HepG2 (cell line): ENCODE data around the gene NFKB2. TPM values are rescaled to one million over a fixed set of nuclear protein-coding genes. Genes with fewer than 3 reads are reported as not detected.

Source experiments
- ATAC-seq: fragments of 200-7000 bp; cut with Tn5 transposase; 3 replicates; pipeline ENCODE4 v1.9.1; 2020; ENCODE audit warnings: mild to moderate bottlenecking, moderate library complexity
- BruUV-seq: library from RNA; stranded (reverse); fragments of 400-500 nt; replicated peaks from 2 replicates; lab custom pipeline; 2021; lab: Mats Ljungman, UMichigan
- CTCF ChIA-PET: fragments of 300-600 bp; formaldehyde crosslinking; extraction: SDS; loops from one replicate; lab custom pipeline; 2021; ENCODE audit warnings: low total read pairs, inconsistent platforms, low intra/inter-chr PET ratio; lab: Yijun Ruan, JAX
- POLR2A ChIA-PET: fragments of 350-600 bp; sonication (Branson Sonifier 250); formaldehyde crosslinking; loops from one replicate; lab custom pipeline; 2020; ENCODE audit warnings: antibody characterized with exemption, inconsistent platforms; lab: Yijun Ruan, JAX
- DNase-seq: peaks from one replicate; pipeline ENCODE4 v3.0.0-alpha.2; 2015; ENCODE audit warnings: low spot score
- FAIRE-seq: peaks from 3 replicates; lab custom pipeline; 2011; peaks lifted over from hg19 to GRCh38; lab: Jason Lieb, UNC
- H2AFZ ChIP-seq: one replicate; pipeline ENCODE4 v1.6.1; 2011; ENCODE audit warnings: low read length, inconsistent platforms
- H3K27ac ChIP-seq: fragments of 300-600 bp; 3 replicates; pipeline ENCODE4 v1.8.0; 2011; ENCODE audit warnings: mixed run types, mild to moderate bottlenecking, mixed read lengths, low read length, inconsistent platforms; ENCODE audit not compliant: insufficient read depth; ENCODE audit errors: extremely low read length
- H3K27me3 ChIP-seq, 2 experiments: fragments of 200-600 bp in 1 of 2; 2 replicates in 1 of 2; 3 replicates in 1 of 2; pipeline versions ENCODE4 v1.6.0 to v1.8.0; 2011; ENCODE audit warnings: low read length in 2 of 2, mild to moderate bottlenecking in 2 of 2, moderate library complexity in 2 of 2, inconsistent platforms in 1 of 2; ENCODE audit not compliant: insufficient read depth in 2 of 2, control insufficient read depth in 1 of 2
- H3K36me3 ChIP-seq, 2 experiments: fragments of 200-600 bp in 1 of 2; replicated peaks in 1 of 2; 2 replicates in 1 of 2; 3 replicates in 1 of 2; pipeline versions ENCODE4 v1.5.1 to v1.8.0; 2011; ENCODE audit warnings: low read length in 2 of 2, inconsistent platforms in 1 of 2; ENCODE audit not compliant: insufficient read depth in 2 of 2, control insufficient read depth in 1 of 2
- H3K4me1 ChIP-seq: 2 replicates; pipeline ENCODE4 v1.5.1; 2012; ENCODE audit warnings: low read length, inconsistent platforms; ENCODE audit not compliant: insufficient read depth
- H3K4me2 ChIP-seq: 2 replicates; pipeline ENCODE4 v1.6.0; 2011; ENCODE audit warnings: low read depth, low read length, inconsistent platforms
- H3K4me3 ChIP-seq, 3 experiments: fragments of 200-600 bp in 1 of 3; sonication (generic), shearing (Covaris generic) in 1 of 3; replicated peaks in 1 of 3; 2 replicates each; pipeline ENCODE4 v1.5.1; 2011 to 2016; ENCODE audit warnings: low read length in 3 of 3, inconsistent platforms in 2 of 3, low read depth in 2 of 3, mild to moderate bottlenecking in 2 of 3, control low read depth in 1 of 3, mixed read lengths in 1 of 3; ENCODE audit not compliant: insufficient read depth in 1 of 3
- H3K79me2 ChIP-seq: one replicate; pipeline ENCODE4 v1.6.1; 2011; ENCODE audit warnings: low read length, inconsistent platforms; ENCODE audit not compliant: insufficient read depth
- H3K9ac ChIP-seq: 2 replicates; pipeline ENCODE4 v1.6.0; 2011; ENCODE audit warnings: mild to moderate bottlenecking, low read depth, low read length, inconsistent platforms; ENCODE audit not compliant: insufficient read depth
- H3K9me3 ChIP-seq: 2 replicates; pipeline ENCODE4 v1.5.1; 2012; ENCODE audit warnings: mild to moderate bottlenecking, low read length
- H4K20me1 ChIP-seq: 2 replicates; pipeline ENCODE4 v1.6.0; 2011; ENCODE audit warnings: inconsistent platforms, mild to moderate bottlenecking, low read length, moderate library complexity; ENCODE audit not compliant: insufficient read depth
- EZH2 ChIP-seq: conservative IDR thresholded peaks from 2 replicates; pipeline ENCODE4 v1.6.1; 2012; ENCODE audit warnings: mild to moderate bottlenecking, low read depth, low read length, moderate library complexity
- ZNF343 ChIP-seq: sonication (generic); formaldehyde crosslinking; IDR thresholded peaks from 2 replicates; pipeline ENCODE4 v1.4.0; 2020; ENCODE audit warnings: mild to moderate bottlenecking, missing genetic modification reagents
- WGBS: methylation state at CpG from one replicate; pipeline ENCODE4 v1.1.6; 2017; ENCODE audit warnings: low lambda C conversion rate; 5-methylcytosine and 5-hydroxymethylcytosine counted together
- in situ Hi-C: cut with HindIII; loops from 2 replicates; pipeline ENCODE4 v1.10.0; 2017; ENCODE audit warnings: low pct_unique_long_range_greater_than_20kb; ENCODE audit not compliant: extremely low pct_ligation_motif_present
- intact Hi-C: fragments of 100-400 bp; cut with micrococcal nuclease; formaldehyde crosslinking; loops from one replicate; pipeline ENCODE4 v1.10.0; 2022; ENCODE audit not compliant: unreplicated experiment
- polyA plus RNA-seq, 8 experiments: library from polyadenylated mRNA; depleted of rRNA in 3 of 8; stranded (reverse) in 7 of 8; unstranded in 1 of 8; fragments of >200 nt; fragmentation: Illumina TruSeq in 4 of 8; extraction: Trizol in 4 of 8; gene quantifications; 2 replicates each; pipeline versions ENCODE4 v1.2.1 to v1.2.3, GENCODE V29; 2011 to 2016; ENCODE audit warnings: low read depth in 4 of 8, missing spikeins in 1 of 8, mixed read lengths in 1 of 8; ENCODE audit not compliant: insufficient read depth in 1 of 8
- total RNA-seq, 5 experiments: library from RNA; depleted of rRNA; stranded (reverse); fragments of >200 nt; fragmentation: Illumina TruSeq; extraction: Trizol; gene quantifications; 2 replicates each; pipeline ENCODE4 v1.2.3, GENCODE V29; 2016; ENCODE audit warnings: low read depth in 1 of 5
- TF ChIP-seq, protein P1 (sequence below): sonication (generic); formaldehyde crosslinking; IDR thresholded peaks from 2 replicates; pipeline ENCODE4 v1.4.0; 2020; ENCODE audit warnings: missing genetic modification reagents, borderline replicate concordance
- TF ChIP-seq, protein P2 (sequence below): sonication (generic); formaldehyde crosslinking; IDR thresholded peaks from 2 replicates; pipeline ENCODE4 v1.5.1; 2020; ENCODE audit warnings: missing genetic modification reagents, mild to moderate bottlenecking, borderline replicate concordance
- TF ChIP-seq, protein P3 (sequence below): sonication (generic); formaldehyde crosslinking; IDR thresholded peaks from 2 replicates; pipeline ENCODE4 v1.8.1; 2023; ENCODE audit warnings: mild to moderate bottlenecking, moderate library complexity, missing genetic modification reagents

Gene NFKB2
- total and polyA plus RNA-seq, 2 of the 13 experiments (the other 11 are each of a cell fraction or from before 2014, with no cell fraction given), result 7.7 to 12.5 TPM

DNA sequence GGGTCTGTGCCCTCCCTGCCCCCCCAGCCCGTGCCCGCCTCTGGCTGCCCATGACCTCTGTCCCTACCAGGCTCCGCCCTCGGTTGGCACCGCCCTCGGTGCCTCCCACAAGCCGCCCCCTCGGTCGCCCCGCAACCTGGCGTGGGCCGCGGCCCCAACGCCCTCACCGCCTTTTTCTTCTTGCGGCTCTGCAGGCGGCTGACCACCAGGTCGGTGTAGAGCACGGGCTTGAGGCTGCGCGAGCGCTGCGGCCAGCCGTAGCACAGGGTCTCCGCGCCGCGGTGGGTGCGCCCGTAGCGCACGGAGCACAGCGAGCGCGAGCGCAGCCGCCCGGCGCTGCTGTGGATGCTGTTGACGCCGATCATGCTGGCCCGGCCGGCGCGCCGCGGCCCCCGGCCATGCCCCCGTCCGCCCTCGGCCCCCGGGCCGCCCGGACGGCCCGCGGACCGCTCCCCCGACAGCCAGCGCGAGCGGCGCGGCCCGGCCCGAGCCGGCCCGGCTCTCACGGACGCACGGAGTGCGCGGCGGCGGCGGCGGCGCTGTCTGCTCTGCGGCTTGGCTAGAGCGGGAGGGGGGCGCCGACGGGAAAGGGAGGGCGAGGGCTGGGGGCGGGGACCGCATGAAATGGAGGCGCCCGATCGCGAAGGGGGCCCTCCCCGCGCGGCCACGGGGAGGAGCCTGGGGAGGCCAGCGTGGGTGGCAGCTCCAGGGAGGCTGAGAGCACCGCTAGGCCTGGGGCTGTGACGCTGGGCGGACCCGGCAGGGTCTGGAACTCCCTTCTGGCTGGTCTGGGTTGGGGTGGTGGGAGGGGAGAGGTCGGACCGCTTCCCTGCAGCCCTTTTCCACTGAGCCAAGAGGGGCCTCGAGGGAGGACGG is 13.5 kb downstream of the NFKB2 start (continued):
- TF ChIP-seq, protein P1, sequence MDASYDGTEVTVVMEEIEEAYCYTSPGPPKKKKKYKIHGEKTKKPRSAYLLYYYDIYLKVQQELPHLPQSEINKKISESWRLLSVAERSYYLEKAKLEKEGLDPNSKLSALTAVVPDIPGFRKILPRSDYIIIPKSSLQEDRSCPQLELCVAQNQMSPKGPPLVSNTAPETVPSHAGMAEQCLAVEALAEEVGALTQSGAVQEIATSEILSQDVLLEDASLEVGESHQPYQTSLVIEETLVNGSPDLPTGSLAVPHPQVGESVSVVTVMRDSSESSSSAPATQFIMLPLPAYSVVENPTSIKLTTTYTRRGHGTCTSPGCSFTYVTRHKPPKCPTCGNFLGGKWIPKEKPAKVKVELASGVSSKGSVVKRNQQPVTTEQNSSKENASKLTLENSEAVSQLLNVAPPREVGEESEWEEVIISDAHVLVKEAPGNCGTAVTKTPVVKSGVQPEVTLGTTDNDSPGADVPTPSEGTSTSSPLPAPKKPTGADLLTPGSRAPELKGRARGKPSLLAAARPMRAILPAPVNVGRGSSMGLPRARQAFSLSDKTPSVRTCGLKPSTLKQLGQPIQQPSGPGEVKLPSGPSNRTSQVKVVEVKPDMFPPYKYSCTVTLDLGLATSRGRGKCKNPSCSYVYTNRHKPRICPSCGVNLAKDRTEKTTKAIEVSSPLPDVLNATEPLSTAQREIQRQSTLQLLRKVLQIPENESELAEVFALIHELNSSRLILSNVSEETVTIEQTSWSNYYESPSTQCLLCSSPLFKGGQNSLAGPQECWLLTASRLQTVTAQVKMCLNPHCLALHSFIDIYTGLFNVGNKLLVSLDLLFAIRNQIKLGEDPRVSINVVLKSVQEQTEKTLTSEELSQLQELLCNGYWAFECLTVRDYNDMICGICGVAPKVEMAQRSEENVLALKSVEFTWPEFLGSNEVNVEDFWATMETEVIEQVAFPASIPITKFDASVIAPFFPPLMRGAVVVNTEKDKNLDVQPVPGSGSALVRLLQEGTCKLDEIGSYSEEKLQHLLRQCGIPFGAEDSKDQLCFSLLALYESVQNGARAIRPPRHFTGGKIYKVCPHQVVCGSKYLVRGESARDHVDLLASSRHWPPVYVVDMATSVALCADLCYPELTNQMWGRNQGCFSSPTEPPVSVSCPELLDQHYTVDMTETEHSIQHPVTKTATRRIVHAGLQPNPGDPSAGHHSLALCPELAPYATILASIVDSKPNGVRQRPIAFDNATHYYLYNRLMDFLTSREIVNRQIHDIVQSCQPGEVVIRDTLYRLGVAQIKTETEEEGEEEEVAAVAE (CRISPR knock-in tag), result no peak
- TF ChIP-seq, protein P2, sequence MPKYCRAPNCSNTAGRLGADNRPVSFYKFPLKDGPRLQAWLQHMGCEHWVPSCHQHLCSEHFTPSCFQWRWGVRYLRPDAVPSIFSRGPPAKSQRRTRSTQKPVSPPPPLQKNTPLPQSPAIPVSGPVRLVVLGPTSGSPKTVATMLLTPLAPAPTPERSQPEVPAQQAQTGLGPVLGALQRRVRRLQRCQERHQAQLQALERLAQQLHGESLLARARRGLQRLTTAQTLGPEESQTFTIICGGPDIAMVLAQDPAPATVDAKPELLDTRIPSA, result no peak

DNA sequence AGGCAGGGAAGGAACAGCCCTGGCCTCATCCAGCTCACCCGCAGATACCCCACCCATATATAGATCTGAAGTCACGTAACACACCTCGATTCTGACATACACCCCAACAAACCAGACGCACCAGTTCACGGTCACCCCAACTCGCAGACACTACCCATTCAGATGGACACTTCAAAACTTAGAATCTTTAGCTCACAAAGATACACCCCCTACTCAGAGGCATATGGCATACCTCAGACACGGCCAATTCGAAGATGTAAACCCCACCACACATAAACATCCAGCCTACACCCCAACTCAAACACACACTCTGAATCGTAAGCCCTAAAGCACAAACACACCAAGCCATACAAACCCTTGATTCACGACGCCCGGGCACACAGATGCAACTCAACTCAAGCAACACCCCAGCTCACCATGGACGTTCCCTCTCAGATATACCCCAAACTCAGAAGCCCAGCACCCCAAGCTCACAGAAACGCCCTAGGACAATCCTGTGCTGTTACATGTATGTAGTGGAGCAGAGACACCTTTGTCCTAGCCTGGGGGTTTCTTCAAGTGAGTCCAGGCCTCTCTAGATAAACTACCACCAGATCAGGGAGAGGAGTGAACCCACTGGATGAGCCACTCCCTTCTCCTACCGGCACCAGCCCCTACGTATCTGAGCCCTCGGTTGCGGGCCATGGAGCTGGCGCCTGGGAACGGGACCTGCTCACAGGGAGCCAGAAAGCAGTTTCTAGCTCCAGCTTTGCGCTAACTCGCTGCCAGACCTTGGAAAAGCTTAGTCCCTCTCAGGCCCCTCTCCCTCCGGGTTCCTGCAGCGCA is 14.3 kb downstream of the NFKB2 start:
- Histone ChIP-seq H3K9ac (no peak overlapping the region), H3K36me3 (no peaks in the 10 kb centered on the region), H3K4me2 (peak overlapping the region; percentile 61), H3K9me3 (no peaks in the 10 kb centered on the region), H3K79me2 (no peaks in the 10 kb centered on the region), H3K4me1 (peaks cover 18% of the 10 kb centered on the region), H3K4me3 (peak overlapping the region in 2 of 3 experiments; percentile 38 to 64; a peak in 3 of 6 replicates), H3K27ac (no peak overlapping the region), H4K20me1 (peaks cover 4% of the 10 kb centered on the region; the same call in 1 of the 2 replicates), H3K27me3 (peaks cover 27 to 80% of the 10 kb centered on the region in 2 experiments), H2AFZ (no peak overlapping the region)
- DNase-seq (no peak), ATAC-seq (no peak), FAIRE-seq (no peak)
- BruUV-seq, result no TSS peak
- WGBS, result 24% methylated on average over 20 of the region's 24 CpGs
- CTCF ChIA-PET, result no interaction called here
- TF ChIP-seq ZNF343 (CRISPR knock-in tag) (no peak), EZH2 (peak; percentile 53; the same call in 1 of the 2 replicates)
- TF ChIP-seq, protein P3, sequence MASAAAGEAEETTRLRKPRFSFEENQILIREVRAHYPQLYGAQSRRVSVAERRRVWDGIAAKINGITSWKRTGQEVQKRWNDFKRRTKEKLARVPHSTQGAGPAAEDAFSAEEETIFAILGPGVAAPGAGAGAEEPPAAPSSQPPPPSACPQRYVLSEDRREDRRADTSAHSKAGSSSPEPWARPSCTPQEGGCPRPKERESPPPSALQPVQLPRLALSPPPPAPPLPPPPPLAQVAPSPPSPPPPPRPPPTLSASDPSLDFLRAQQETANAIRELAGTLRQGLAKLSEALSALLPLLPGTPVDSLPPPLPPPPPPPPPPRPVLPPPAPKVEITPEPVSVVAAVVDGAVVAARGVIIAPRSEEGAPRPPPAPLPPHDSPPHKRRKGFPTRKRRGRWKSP (CRISPR knock-in tag), result 0 out of 2 replicates have a peak, but pooled peaks have one; percentile 0
- intact Hi-C loops (no loop called here), in situ Hi-C loops (loop anchor here (10.0 kb wide), 1 partner anchor 65 kb away; no protein-coding TSS in a partner anchor)
- POLR2A ChIA-PET, result interaction anchor here (1.0 to 1.3 kb wide), 3 partner anchors 11 to 40 kb away, joined by 3 to 4 read pairs (median 3); partner anchors contain the start of gene FBXL15
